ENCODE results near the gene PKN1. TPM values are rescaled to one million over a fixed set of nuclear protein-coding genes. Genes with fewer than 3 reads are reported as not detected.
A peak's percentile ranks its signal among the peaks of the same experiment; 100 is the strongest.

The PKN1 gene
- total and polyA plus RNA-seq, 2 donors (not counting 1 experiment from before 2014, with no cell fraction given), result 114 to 171 TPM

GRCh38 chr19:14434543-14435319 lies 1.6 kb downstream of the PKN1 start:
- H3K9me3 Mint-ChIP-seq (ENCODE audit: insufficient read depth), result no peaks in the 10 kb centered on the region
- Histone ChIP-seq H3K79me2 (ENCODE audit: control insufficient read depth, insufficient read depth, low read length) (peaks cover 63% of the 10 kb centered on the region), H3K4me3 (ENCODE audit: control extremely low read depth in 1 of 5, extremely low read depth in 1 of 5, insufficient read depth in 1 of 5, low read depth in 2 of 5, low read length in 4 of 5) (peak overlapping the region in 2 of 5 experiments; percentile 71 to 78), H2AFZ (ENCODE audit: insufficient read depth, low read depth, low read length, poor library complexity, severe bottlenecking) (no peak overlapping the region), H3K27ac (ENCODE audit: low read length in 2 of 2) (peak overlapping the region; percentile 76 to 86), H3K27me3 (replicated peaks in 1 of 4; ENCODE audit: control extremely low read depth in 1 of 4, control insufficient read depth in 3 of 4, insufficient read depth in 4 of 4, low read length in 3 of 4) (peaks cover 0 to 3% (median 0%) of the 10 kb centered on the region in 4 experiments), H3K9ac (ENCODE audit: low read length) (no peak overlapping the region), H3K4me2 (replicated peaks; ENCODE audit: low read depth, low read length, poor library complexity, severe bottlenecking) (peak overlapping the region; percentile 92), H3K9me3 (ENCODE audit: control extremely low read depth in 1 of 3, control insufficient read depth in 2 of 3, insufficient read depth in 1 of 3, low read length in 2 of 3) (peaks cover 0 to 3% (median 0%) of the 10 kb centered on the region in 3 donors), H4K20me1 (ENCODE audit: control insufficient read depth, insufficient read depth, low read length, poor library complexity, severe bottlenecking) (peaks cover 15% of the 10 kb centered on the region), H3K4me1 (ENCODE audit: control insufficient read depth in 2 of 2, insufficient read depth in 2 of 2, low read length in 2 of 2) (peaks cover 30 to 38% of the 10 kb centered on the region in 2 donors), H3K36me3 (replicated peaks in 1 of 2; ENCODE audit: control extremely low read depth in 1 of 2, control insufficient read depth in 1 of 2, extremely low read depth in 1 of 2, insufficient read depth in 2 of 2, low read length in 1 of 2) (no peaks in the 10 kb centered on the region)
- H3K4me1 Mint-ChIP-seq, result peaks cover 40% of the 10 kb centered on the region
- no peaks in the 10 kb centered on the region for H3K27me3 Mint-ChIP-seq
- no peak for DNase-seq
- H3K4me3 Mint-ChIP-seq, result peak overlapping the region; percentile 83
- ATAC-seq (ENCODE audit: low read depth), result no peak
- ChIA-PET POLR2A (interaction anchor here (1.6 kb wide), 1 partner anchor 15 kb away, joined by 5 read pairs; no protein-coding TSS in a partner anchor), CTCF (no interaction called here)
- 81% methylated on average over 23 of the region's 23 CpGs for WGBS (ENCODE audit: insufficient coverage)
- intact Hi-C loops (cut with micrococcal nuclease), result no loop called here
- TF ChIP-seq, protein P1, sequence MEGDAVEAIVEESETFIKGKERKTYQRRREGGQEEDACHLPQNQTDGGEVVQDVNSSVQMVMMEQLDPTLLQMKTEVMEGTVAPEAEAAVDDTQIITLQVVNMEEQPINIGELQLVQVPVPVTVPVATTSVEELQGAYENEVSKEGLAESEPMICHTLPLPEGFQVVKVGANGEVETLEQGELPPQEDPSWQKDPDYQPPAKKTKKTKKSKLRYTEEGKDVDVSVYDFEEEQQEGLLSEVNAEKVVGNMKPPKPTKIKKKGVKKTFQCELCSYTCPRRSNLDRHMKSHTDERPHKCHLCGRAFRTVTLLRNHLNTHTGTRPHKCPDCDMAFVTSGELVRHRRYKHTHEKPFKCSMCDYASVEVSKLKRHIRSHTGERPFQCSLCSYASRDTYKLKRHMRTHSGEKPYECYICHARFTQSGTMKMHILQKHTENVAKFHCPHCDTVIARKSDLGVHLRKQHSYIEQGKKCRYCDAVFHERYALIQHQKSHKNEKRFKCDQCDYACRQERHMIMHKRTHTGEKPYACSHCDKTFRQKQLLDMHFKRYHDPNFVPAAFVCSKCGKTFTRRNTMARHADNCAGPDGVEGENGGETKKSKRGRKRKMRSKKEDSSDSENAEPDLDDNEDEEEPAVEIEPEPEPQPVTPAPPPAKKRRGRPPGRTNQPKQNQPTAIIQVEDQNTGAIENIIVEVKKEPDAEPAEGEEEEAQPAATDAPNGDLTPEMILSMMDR (IDR thresholded peaks at IDR 0.05), result no peak
- no peak for TF ChIP-seq EZH2 (IDR thresholded peaks at IDR 0.05; ENCODE audit: borderline replicate concordance, insufficient read depth, low read depth, low read length, poor library complexity, severe bottlenecking)
- peak overlapping the region; percentile 89 for H3K27ac Mint-ChIP-seq

Measured in B cell (primary cell).